GM18858 (cell line): ENCODE measurements around the gene KRT36.

Source experiments
- ATAC-seq: cut with Tn5 transposase; IDR thresholded peaks from one replicate; pipeline ENCODE4 v1.9.1; 2021; ENCODE audit not compliant: unreplicated experiment

Gene KRT36

GRCh38 chr17:41522301-41523224 lies 32.9 kb upstream of the KRT36 start:
- ATAC-seq: no peak

- no peak for ATAC-seq
Observed at GRCh38 chr17:41521574-41522261, 32.0 kb upstream of the KRT36 start.

GRCh38 chr17:41520821-41521521 lies 31.3 kb upstream of the KRT36 start:
- no peak for ATAC-seq

GRCh38 chr17:41519501-41520224 lies 30.0 kb upstream of the KRT36 start:
- no peak for ATAC-seq

- ATAC-seq: no peak
Observed at GRCh38 chr17:41518789-41519449, 29.2 kb upstream of the KRT36 start, which contains the start of gene KRT15. Gene KRT15 (minus strand): TSS chr17:41518890. CDS start chr17:41518827, 63 bp downstream.

- ATAC-seq: no peak
Observed at GRCh38 chr17:41518031-41518430, 28.3 kb upstream of the KRT36 start.

- no peak for ATAC-seq
Observed at GRCh38 chr17:41516830-41517283, 27.1 kb upstream of the KRT36 start.

GRCh38 chr17:41516147-41516829 lies 26.6 kb upstream of the KRT36 start:
- no peak for ATAC-seq

- no peak for ATAC-seq
Observed at GRCh38 chr17:41513168-41513547, 23.4 kb upstream of the KRT36 start.

GRCh38 chr17:41512546-41513167 lies 22.9 kb upstream of the KRT36 start:
- no peak for ATAC-seq

- no peak for ATAC-seq
Observed at GRCh38 chr17:41511716-41512115, 22.0 kb upstream of the KRT36 start.

- no peak for ATAC-seq
Observed at GRCh38 chr17:41511116-41511515, 21.4 kb upstream of the KRT36 start.

- no peak for ATAC-seq
Observed at GRCh38 chr17:41510251-41511065, 20.7 kb upstream of the KRT36 start.

GRCh38 chr17:41507315-41507880 lies 17.7 kb upstream of the KRT36 start:
- no peak for ATAC-seq

GRCh38 chr17:41505809-41506767 lies 16.4 kb upstream of the KRT36 start:
- no peak for ATAC-seq

GRCh38 chr17:41505007-41505808 lies 15.5 kb upstream of the KRT36 start, which contains the start of gene KRT13:
Gene KRT13 (minus strand): TSS chr17:41505612. CDS start chr17:41505550, 62 bp downstream.
- ATAC-seq: no peak
